GM18505 (cell line): Measurements from ENCODE around the gene OR10C1.
"Not testable (repeated sequence)": the region's sequence is repeated elsewhere in the genome, so short reads cannot be mapped to it uniquely, and the experiment has no call there.

Experiments used
- ATAC-seq: cut with Tn5 transposase; IDR thresholded peaks from one replicate; pipeline ENCODE4 v1.9.1; 2021; ENCODE audit not compliant: unreplicated experiment
- POLR2A ChIP-seq: IDR thresholded peaks from 4 replicates; pipeline ENCODE4 v1.6.1; 2011; ENCODE audit warnings: borderline replicate concordance; ENCODE audit not compliant: insufficient read depth, insufficient read length; ENCODE audit errors: extremely low read depth

Gene OR10C1

DNA sequence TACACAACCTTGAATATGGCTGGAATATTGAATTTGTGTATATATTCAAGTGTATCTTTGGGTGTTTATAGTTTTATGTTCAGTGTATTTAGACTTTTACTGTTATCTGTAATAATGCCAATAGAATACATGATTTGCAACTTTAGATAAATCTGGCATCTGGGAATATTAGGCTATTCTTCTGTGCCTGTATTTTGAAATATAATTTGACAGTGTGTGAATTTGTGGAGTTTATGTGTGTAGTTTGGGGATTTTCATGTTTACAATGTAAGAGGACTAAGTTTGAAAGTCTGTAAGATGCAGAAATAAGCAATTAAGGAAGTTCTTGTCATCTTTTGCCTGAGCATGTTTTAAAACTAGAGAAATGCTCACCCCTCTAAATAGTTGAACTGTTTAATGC lies at the start of gene OR10C1:
Gene OR10C1 (plus strand): TSS at position 301 of the 400 bp plus-strand sequence. CDS start 710 bp downstream, outside the sequence.
- no peak for ATAC-seq
- no peak for TF ChIP-seq POLR2A

- no peak for ATAC-seq
- TF ChIP-seq POLR2A, result no peak
These were observed 43.8 kb upstream of the OR10C1 start, which contains the start of gene OR12D2 for GRCh38 chr6:29395331-29395730. OR12D2 (plus strand) TSS chr6:29395631; CDS start chr6:29396700, 1,069 bp downstream.

- TF ChIP-seq POLR2A, result no peak
- no peak for ATAC-seq
These were observed 39.6 kb upstream of the OR10C1 start for GRCh38 chr6:29399525-29399924.

- no peak for ATAC-seq
- TF ChIP-seq POLR2A, result no peak
These were observed 35.3 kb upstream of the OR10C1 start for GRCh38 chr6:29403801-29404200.

DNA sequence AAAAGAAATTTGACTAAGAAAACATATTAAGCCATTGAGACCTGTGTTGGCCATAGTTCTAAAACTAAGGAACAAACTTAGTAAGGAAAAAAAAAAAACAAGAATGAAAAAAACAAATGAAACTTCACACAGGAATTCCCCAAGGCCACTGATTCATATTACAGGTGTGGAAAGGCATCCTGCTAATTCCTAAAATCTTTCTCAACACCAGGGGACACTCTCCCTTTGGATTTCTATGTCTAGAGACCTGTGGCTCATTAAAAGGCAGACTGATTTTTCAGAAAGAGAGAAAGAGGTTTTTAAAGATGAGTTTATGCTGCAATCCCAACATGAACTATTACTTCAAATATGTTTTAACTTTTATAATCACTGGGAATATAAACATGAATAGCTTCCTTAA lies 24.5 kb upstream of the OR10C1 start, which contains the start of gene OR12D1:
Gene OR12D1 (plus strand): TSS at position 341 of the 400 bp plus-strand sequence.
- no peak for TF ChIP-seq POLR2A
- ATAC-seq, result no peak

- ATAC-seq, result no peak
- TF ChIP-seq POLR2A, result no peak
These were observed 19.6 kb upstream of the OR10C1 start for GRCh38 chr6:29419516-29419915.

DNA sequence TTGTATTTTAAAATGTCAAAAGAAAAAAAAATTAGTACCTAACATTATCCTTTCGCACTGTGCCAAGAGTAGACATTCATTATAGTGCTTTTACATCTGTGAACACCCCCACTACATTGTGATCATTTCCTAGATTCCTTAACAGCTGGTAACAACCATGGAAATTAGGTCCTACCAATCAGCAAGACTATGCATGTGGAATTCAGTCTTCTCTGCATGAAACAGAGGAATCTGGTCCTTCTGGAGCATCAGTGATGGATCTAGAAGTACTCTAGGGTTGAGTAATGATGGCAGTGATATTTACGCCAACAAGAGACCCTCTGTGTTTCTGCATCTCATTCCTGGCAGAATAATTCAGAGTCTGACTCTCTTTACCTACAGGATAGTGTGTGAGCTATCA lies 14.9 kb upstream of the OR10C1 start:
- ATAC-seq, result no peak

DNA sequence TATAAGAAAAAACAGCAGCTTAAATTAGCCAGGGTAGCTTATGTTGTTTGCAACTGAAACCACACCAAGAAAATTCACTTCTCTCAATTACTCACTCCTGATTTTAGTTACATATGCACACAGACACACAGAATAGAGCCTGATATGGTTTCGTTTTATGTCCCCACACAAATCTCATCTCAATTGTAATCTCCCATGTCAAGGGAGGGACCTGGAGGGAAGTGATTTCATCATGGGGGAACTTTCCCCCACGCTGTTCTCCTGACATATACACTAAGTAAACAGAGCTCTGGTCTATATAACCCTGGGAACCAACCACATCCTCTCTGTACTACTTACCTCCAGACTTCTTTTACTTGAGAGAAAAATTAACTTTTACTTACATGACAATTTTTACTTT lies 14.5 kb upstream of the OR10C1 start:
- ATAC-seq, result no peak
- TF ChIP-seq POLR2A, result no peak

More for the DNA sequence above, 14.9 kb upstream of the OR10C1 start:
- TF ChIP-seq POLR2A, result no peak

- TF ChIP-seq POLR2A, result no peak
These were observed 14.0 kb upstream of the OR10C1 start for GRCh38 chr6:29425075-29425474.

GRCh38 chr6:29426654-29427053 lies 12.5 kb upstream of the OR10C1 start:
- ATAC-seq, result no peak
- no peak for TF ChIP-seq POLR2A

More at GRCh38 chr6:29425075-29425474, 14.0 kb upstream of the OR10C1 start:
- ATAC-seq, result no peak

DNA sequence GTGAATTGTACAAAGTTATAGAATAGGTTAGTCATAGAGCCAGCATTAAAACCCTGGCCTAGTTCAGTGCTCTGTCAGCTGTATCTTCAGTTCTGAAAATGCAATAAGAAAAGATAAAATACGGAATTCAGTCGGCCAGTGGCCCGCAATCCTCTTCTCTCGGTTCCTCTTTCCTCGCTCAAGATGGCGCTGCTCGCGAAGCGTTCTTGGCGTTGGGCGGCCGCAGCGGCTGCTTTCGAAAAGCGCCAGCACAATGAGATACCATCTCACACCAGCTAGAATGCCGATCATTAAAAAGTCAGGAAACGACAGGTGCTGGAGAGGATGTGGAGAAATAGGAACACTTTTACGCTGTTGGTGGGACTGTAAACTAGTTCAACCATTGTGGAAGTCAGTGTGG lies 2.4 kb upstream of the OR10C1 start:
- not testable (repeated sequence) for ATAC-seq

DNA sequence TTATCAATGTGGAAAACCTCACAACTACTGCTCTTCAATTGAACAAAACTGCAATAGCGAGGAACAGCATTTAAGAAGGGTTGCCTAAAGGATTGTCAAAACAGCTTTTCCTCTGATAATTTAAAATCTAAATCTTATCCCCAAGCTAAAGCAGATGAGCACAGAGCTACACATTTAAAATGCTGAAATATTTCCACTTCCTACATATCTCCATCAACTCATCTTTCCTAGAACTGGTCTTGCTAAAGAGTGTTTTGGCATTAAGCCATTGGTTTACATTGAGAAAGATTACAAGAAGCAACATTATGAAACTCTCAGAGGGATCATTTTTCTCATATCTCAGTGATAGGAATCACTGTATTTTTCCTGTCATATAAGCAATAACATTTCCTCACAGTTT lies 3.6 kb downstream of the OR10C1 start:
- no peak for TF ChIP-seq POLR2A
- ATAC-seq, result no peak

DNA sequence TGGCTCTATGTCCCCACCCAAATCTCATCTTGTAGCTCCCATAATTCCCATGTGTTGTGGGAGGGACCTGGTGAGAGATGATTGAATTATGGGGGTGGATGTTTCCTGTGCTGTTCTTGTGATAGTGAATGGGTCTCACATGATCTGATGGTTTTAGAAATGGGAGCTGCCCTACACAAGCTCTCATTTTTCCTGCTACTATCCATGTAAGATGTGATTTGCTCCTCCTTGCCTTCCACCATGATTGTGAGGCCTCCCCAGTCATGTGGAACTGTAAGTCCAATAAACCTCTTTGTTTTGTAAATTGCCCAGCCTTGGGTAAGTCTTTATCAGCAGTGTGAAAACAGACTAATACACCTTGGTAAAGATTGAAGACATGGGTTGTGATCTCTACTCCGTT lies 4.9 kb downstream of the OR10C1 start:
- not testable (repeated sequence) for ATAC-seq

- no peak for ATAC-seq
- TF ChIP-seq POLR2A, result no peak
These were observed 8.6 kb downstream of the OR10C1 start for GRCh38 chr6:29447670-29448069.

GRCh38 chr6:29451471-29452193 lies 12.5 kb downstream of the OR10C1 start:
- TF ChIP-seq POLR2A, result no peak
- ATAC-seq, result no peak
